D721Med (cell line): Measurements from ENCODE around the gene COL25A1.

Source experiments
- DNase-seq: peaks from one replicate; pipeline ENCODE4 v3.0.0; 2011; ENCODE audit warnings: low spot score; ENCODE audit not compliant: insufficient read length
- FAIRE-seq: peaks from 2 replicates; lab custom pipeline; 2011; peaks lifted over from hg19 to GRCh38; lab: Jason Lieb, UNC
- CTCF ChIP-seq: IDR thresholded peaks from 2 replicates; pipeline ENCODE4 v1.5.1; 2012; ENCODE audit warnings: mild to moderate bottlenecking, control low read depth; ENCODE audit not compliant: insufficient read depth; ENCODE audit errors: missing control alignments

Gene COL25A1

GRCh38 chr4:108777388-108777787, 525.1 kb downstream of the COL25A1 start:
- no peak for FAIRE-seq
- DNase-seq: no peak
- TF ChIP-seq CTCF: no peak

- no peak for TF ChIP-seq CTCF
- FAIRE-seq: no peak
- no peak for DNase-seq
Measured at GRCh38 chr4:108775921-108776320, 526.5 kb downstream of the COL25A1 start.

GRCh38 chr4:108774809-108775530, 527.5 kb downstream of the COL25A1 start:
- no peak for TF ChIP-seq CTCF
- DNase-seq (no peak), FAIRE-seq (no peak)

GRCh38 chr4:108772402-108772801, 530.1 kb downstream of the COL25A1 start:
- DNase-seq (no peak), FAIRE-seq (no peak)
- TF ChIP-seq CTCF: no peak

GRCh38 chr4:108766058-108766457, 536.4 kb downstream of the COL25A1 start:
- no peak for DNase-seq
- FAIRE-seq: no peak
- no peak for TF ChIP-seq CTCF

- no peak for TF ChIP-seq CTCF
- FAIRE-seq (no peak), DNase-seq (no peak)
Measured at GRCh38 chr4:108763986-108764385, 538.5 kb downstream of the COL25A1 start.

- DNase-seq (no peak), FAIRE-seq (no peak)
- no peak for TF ChIP-seq CTCF
Measured at GRCh38 chr4:108763226-108763593, 539.2 kb downstream of the COL25A1 start.
